H7 (cell line): ENCODE data around the gene PPP1R12C. TPM values are rescaled to one million over a fixed set of nuclear protein-coding genes. Genes with fewer than 3 reads are reported as not detected.

ENCODE experiments used
- DNase-seq: peaks from one replicate; pipeline ENCODE4 v3.0.0; 2012
- H3K27me3 ChIP-seq: 2 replicates; pipeline ENCODE4 v1.6.0; 2011; ENCODE audit warnings: mild to moderate bottlenecking, low read length; ENCODE audit not compliant: control insufficient read depth, insufficient read depth
- H3K36me3 ChIP-seq: replicated peaks from 2 replicates; pipeline ENCODE4 v1.5.1; 2011; ENCODE audit warnings: low read length; ENCODE audit not compliant: control insufficient read depth, insufficient read depth
- H3K4me3 ChIP-seq: 2 replicates; pipeline ENCODE4 v1.5.1; 2011; ENCODE audit warnings: low read depth, mild to moderate bottlenecking, control low read depth, low read length, moderate library complexity; ENCODE audit not compliant: insufficient read depth
- total RNA-seq: library from RNA; depleted of rRNA; stranded (reverse); fragments of >200 nt; shearing (Covaris generic); gene quantifications from 2 replicates; pipeline ENCODE4 v1.2.3, GENCODE V29; 2014

The PPP1R12C gene
- total RNA-seq, 1 experiment from 2014 or later = 66.4 TPM

DNA sequence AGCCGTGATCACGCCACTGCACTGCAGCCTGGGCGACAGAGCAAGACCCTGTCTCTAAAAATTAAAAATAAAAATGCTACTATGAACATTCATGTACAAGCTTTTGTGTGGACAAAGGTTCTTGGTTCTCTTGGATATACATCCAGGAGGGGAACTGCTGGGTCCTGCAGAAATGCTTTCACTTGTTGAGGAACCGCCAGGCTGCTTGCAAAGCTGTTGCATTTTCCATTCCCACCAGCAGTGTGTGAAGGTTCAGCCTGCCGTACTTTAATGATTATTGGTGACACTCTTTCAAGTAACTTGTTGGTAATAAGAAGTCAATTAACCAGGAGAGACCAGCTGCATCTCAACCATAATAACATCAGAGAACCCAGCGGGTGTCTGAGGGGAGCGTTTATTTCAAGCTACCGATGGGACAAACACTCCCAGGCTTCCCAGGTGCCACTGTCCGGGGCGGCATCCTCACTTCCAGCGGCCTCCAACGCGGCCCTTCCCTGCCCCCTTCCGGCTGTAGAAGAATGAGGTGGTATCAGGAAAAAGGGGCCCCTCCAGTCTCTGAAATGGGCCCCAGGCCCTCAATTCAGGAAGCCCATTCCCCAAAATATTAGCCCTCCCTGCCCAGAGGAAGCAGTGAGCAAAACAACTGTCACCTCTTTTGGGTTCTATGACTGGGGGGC lies 15.2 kb upstream of the PPP1R12C start:
- Histone ChIP-seq H3K27me3 (no peaks in the 10 kb centered on the region), H3K36me3 (no peaks in the 10 kb centered on the region; the same call in 1 of the 2 replicates), H3K4me3 (no peak overlapping the region)
- peak; percentile 65 for DNase-seq

GRCh38 chr19:55131421-55131820 lies 14.0 kb upstream of the PPP1R12C start:
- H3K27me3 ChIP-seq = no peaks in the 10 kb centered on the region
- no peak for DNase-seq

GRCh38 chr19:55119053-55119452 lies 1.6 kb upstream of the PPP1R12C start:
- Histone ChIP-seq H3K4me3 (peak overlapping the region; percentile 63), H3K36me3 (no peaks in the 10 kb centered on the region), H3K27me3 (no peaks in the 10 kb centered on the region; the same call in 1 of the 2 replicates)
- DNase-seq = no peak

More at GRCh38 chr19:55131421-55131820, 14.0 kb upstream of the PPP1R12C start:
- Histone ChIP-seq H3K36me3 (no peaks in the 10 kb centered on the region; the same call in 1 of the 2 replicates), H3K4me3 (no peak overlapping the region)

DNA sequence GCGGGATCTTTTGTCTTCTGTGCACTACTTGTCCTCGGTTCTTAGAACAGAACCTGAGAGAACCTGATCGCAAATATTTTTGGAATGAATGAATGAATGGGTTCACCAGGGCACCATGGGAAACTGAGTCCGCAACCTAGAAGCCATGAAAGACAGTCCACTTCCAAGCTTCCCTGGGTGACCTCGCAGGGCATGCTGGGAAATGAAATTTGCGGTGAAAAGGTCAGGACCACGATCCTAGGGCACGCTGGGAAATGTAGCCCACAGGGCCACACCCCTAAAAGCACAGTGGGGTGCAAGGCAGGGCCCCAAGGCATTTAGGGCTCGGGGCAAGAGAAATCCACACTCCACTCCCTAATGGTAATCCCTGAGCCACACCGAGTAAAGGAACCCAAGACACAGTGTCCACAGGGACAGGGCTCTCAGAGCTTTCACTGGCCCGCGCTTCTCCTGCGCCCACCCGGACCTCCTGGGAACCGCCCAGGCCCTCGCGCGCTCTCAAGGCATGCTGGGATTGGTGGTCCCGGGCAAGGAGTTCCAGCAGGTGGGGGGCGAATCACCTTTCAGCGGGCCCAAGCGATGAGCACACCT lies 1.1 kb upstream of the PPP1R12C start:
- peak overlapping the region; percentile 63 for H3K4me3 ChIP-seq
- no peaks in the 10 kb centered on the region; the same call in 1 of the 2 replicates for H3K27me3 ChIP-seq
- no peaks in the 10 kb centered on the region for H3K36me3 ChIP-seq
- DNase-seq = peak; percentile 90

- peak overlapping the region; percentile 63 for H3K4me3 ChIP-seq
- no peaks in the 10 kb centered on the region; the same call in 1 of the 2 replicates for H3K27me3 ChIP-seq
- peak; percentile 99 for DNase-seq
- no peaks in the 10 kb centered on the region for H3K36me3 ChIP-seq
Observed at GRCh38 chr19:55117663-55118391, 390 bp upstream of the PPP1R12C start.

GRCh38 chr19:55116232-55116858 lies 1.1 kb downstream of the PPP1R12C start:
- no peaks in the 10 kb centered on the region; the same call in 1 of the 2 replicates for H3K27me3 ChIP-seq
- no peaks in the 10 kb centered on the region for H3K36me3 ChIP-seq
- peak overlapping the region; percentile 79 for H3K4me3 ChIP-seq
- DNase-seq = peak; percentile 81

- H3K27me3 ChIP-seq = no peaks in the 10 kb centered on the region; the same call in 1 of the 2 replicates
Observed at GRCh38 chr19:55115446-55116065, 1.9 kb downstream of the PPP1R12C start.

DNA sequence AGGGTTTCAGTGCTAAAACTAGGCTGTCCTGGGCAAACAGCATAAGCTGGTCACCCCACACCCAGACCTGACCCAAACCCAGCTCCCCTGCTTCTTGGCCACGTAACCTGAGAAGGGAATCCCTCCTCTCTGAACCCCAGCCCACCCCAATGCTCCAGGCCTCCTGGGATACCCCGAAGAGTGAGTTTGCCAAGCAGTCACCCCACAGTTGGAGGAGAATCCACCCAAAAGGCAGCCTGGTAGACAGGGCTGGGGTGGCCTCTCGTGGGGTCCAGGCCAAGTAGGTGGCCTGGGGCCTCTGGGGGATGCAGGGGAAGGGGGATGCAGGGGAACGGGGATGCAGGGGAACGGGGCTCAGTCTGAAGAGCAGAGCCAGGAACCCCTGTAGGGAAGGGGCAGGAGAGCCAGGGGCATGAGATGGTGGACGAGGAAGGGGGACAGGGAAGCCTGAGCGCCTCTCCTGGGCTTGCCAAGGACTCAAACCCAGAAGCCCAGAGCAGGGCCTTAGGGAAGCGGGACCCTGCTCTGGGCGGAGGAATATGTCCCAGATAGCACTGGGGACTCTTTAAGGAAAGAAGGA lies 2.8 kb downstream of the PPP1R12C start:
- Histone ChIP-seq H3K36me3 (no peaks in the 10 kb centered on the region), H3K4me3 (no peak overlapping the region), H3K27me3 (no peaks in the 10 kb centered on the region; the same call in 1 of the 2 replicates)
- peak; percentile 44 for DNase-seq

More at GRCh38 chr19:55115446-55116065, 1.9 kb downstream of the PPP1R12C start:
- peak; percentile 51 for DNase-seq
- Histone ChIP-seq H3K36me3 (no peaks in the 10 kb centered on the region), H3K4me3 (no peak overlapping the region)

- Histone ChIP-seq H3K27me3 (no peaks in the 10 kb centered on the region), H3K36me3 (no peaks in the 10 kb centered on the region), H3K4me3 (no peak overlapping the region)
- peak; percentile 92 for DNase-seq
Observed at GRCh38 chr19:55113570-55114039, 3.8 kb downstream of the PPP1R12C start.

- H3K4me3 ChIP-seq = no peak overlapping the region
- no peaks in the 10 kb centered on the region for H3K27me3 ChIP-seq
- no peaks in the 10 kb centered on the region for H3K36me3 ChIP-seq
- DNase-seq = peak; percentile 82
Observed at GRCh38 chr19:55112777-55113569, 4.5 kb downstream of the PPP1R12C start.

DNA sequence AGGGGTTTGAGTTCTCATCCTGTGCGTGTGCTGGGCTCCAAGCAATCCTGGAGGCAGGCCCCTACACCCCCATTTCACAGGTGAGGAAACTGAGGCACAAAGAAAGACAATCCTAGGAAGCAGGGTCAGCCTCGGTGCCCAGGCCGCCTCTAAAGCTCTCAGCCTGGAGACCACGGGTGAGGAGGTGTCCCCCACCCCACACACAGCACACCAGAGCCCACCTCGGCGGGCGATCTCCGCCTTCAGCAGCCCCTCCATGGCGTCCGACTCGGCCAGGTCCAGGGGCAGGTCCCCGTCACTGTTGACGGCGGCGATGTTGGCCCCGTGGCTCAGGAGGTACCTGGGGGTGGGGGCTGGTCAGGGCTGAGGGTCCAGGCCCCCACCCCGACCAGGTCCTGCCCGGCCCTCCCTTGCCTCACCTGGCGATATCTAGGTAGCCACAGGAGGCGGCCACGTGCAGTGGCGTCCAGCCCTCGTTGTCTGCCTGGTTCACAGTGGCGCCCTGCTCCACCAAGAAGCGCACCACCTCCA lies 5.1 kb downstream of the PPP1R12C start:
- DNase-seq = no peak
- H3K4me3 ChIP-seq = no peak overlapping the region
- no peaks in the 10 kb centered on the region for H3K36me3 ChIP-seq
- no peaks in the 10 kb centered on the region for H3K27me3 ChIP-seq

DNA sequence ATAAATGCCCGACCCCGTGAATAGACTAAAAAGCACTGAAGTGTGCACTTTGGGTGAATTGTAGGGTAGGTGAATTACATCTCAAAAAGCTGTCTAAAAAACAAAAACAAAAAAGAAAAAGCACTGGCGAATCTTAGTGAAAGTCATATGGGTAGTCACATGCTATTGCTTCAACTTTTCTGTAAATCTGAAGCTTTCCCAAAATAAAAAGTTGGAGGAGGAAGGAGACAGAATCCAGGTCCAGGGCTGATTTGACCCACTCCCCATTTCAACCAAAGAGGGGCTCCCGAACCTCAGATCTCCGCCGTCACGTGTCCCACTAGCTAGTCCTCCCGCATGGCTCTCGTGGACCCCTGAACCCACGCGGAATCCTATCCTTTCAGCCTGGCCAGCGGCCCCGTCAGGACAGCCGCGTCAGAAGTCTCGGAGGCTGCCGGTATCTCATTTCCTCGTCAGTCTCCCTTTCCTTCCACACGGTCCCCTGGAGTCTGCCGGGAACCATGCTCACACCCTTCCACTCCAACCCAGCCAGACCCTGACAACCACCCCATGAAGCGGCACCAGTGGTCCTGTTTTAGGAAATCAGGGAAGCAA lies 6.1 kb downstream of the PPP1R12C start:
- H3K27me3 ChIP-seq = no peaks in the 10 kb centered on the region
- H3K36me3 ChIP-seq = no peaks in the 10 kb centered on the region
- peak; percentile 37 for DNase-seq
- no peak overlapping the region for H3K4me3 ChIP-seq
